HG03342 (cell line): ENCODE measurements around the gene RAB31.
"Not testable (repeated sequence)": the region's sequence is repeated elsewhere in the genome, so short reads cannot be mapped to it uniquely, and the experiment has no call there.

ENCODE experiments used
- ATAC-seq: cut with Tn5 transposase; IDR thresholded peaks from one replicate; pipeline ENCODE4 v1.9.1; 2021; ENCODE audit warnings: mild to moderate bottlenecking, moderate library complexity; ENCODE audit not compliant: unreplicated experiment

The RAB31 gene, protein sequence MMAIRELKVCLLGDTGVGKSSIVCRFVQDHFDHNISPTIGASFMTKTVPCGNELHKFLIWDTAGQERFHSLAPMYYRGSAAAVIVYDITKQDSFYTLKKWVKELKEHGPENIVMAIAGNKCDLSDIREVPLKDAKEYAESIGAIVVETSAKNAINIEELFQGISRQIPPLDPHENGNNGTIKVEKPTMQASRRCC

DNA sequence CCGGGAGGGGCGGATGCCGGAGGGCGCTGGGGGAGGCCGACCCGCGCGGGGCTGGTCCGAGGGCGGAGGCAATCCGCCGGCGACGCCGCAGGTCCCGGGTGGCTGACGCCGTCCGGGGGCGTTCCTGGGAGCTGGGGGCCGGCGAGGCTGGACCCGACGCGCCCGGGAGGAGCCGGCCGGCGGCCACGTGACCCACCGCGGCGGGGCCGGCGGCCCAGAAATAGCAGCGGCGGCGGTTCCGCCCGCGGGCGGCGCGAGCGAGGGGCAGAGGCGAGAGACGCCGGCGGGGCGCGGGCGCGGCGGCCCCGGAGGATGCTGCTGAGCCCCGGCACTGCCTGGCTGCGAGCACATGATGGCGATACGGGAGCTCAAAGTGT is at the start of gene RAB31:
RAB31 (plus strand) TSS at position 245 of the 377 bp plus-strand sequence; CDS start at position 350, 105 bp downstream.
- ATAC-seq = peak; percentile 35

DNA sequence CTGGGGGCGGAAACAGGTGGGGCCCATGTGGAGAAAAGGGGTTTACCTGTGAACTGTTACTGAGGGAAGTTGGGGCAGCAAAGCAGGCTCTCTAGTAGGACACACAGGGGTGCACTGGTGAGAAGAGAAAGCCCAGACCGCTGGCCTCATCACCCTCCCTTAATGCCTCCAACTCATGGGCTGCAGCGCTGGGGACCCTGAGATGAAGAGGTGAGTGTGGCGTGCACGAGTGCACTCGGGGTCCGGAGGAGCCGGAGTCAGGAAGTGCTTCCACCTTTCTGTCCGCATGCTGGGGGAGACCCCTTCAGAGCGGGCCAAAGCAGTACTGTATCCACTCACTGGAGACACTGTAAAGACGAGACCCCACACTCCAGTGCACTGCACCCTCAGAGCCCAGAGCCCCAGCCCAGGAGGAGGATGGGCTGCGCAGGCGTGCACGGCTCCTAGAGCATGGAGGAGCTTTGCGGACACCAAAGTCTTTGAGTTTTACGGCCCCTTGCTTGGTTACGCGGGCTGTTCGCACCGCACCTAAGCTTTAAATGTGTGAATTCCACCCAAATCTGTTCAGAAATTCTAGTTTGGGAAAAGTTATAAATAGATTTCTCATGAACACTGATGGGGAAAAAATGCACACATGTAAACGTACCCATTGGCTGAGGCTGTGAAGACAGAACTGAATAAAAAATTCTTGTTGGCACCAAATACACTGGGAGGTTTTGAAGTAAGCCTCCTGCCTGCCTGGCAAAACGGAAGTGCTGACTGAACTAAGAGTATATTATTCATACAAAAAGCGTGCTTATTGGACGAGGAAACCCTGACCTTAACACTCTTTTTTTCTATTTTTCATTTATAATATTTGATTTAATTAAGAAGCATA is 48.4 kb upstream of the RAB31 start:
- ATAC-seq = no peak

DNA sequence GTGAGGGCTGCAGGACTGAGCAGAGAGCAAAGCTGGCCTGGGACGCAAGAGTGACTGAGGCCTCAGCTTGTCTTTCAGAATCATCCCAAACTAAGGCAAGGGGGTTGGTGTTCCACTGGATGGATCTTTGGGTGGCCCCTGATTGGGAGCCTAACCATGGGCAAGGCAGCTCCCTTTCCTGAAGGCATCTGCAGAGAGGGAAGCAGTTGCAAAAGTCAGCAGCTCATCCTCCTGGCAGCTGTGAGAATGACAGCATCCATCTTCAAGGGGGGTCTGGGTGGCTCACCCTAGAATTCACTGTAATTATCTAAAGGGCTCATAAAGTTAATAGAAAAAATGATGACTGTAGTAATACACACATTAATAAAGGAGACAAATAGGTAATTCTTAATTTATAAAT is 46.5 kb upstream of the RAB31 start:
- no peak for ATAC-seq

DNA sequence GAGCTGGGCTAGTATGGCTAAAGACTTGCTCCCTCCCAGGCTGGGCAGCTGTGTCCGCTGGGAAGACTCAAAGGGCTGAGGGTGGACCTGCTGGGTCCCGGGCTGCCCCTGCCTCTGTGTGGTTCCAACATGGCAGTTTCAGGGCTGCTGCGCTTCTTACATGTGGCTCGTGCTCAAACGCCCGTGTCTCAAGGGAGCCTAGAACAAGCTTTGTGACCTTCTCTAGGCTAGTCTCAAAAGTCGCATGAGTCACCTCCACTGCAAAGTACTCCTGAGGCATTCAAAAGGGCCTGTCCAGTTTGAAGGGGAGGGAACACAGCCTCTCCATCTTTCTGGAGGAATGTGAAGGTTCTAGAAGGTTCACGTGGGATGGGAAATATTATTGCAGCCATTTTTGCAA is 44.7 kb upstream of the RAB31 start:
- no peak for ATAC-seq

DNA sequence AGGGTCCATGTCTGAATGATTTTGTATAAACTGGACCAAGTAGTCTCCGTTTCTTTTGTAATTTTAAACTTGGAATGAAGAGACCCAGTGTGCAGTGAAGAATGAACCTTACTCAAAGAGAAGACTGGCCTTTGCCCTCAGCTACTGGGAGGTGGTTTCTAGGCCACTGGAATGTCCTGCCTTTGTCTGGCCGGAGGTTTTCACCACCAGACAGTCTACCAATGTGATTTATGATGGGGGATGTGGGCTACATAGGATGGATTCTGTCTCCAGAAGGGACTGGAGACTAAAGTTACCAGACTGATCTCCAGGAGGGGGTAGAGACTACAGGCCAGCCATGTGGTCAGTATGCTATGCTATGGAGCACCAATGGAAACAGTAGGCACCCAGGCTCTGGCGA is 42.8 kb upstream of the RAB31 start:
- no peak for ATAC-seq

DNA sequence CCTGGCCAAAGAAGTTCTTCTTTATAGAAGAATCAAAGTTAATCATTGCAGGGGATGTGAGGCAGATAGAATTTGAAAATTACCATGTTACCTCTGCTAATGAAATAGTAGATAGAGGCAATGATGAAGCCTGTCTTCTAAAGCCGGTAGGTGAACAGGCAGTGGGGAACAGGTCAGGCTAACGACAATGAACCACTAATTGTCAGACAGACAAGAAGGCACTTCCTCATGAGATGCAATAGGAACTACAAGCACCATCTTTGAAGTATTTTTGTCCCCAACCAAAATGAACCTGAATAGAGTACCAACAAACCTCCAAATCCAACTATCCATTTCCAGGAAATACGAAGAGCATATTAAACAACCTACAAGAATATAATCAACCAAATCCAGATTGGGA is 41.6 kb upstream of the RAB31 start:
- no peak for ATAC-seq

DNA sequence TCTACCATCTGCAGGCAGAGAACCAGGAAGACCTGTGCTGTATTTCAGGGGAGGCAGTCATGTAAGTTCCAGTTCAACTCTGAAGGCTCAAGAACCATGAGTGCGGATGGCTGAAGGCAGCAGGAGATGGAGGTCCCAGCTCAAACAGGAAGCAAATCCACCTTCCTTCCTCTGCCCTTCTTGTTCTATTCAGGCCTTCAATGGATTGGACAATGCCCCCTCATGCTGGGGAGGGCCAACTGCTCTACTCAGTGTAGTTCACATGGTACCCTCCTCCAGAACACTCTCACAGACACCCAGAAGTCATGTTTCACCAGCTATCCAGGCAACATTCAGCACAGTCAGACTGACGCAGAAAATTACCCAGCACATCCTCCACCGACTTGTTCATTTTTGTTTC is 39.1 kb upstream of the RAB31 start:
- no peak for ATAC-seq

DNA sequence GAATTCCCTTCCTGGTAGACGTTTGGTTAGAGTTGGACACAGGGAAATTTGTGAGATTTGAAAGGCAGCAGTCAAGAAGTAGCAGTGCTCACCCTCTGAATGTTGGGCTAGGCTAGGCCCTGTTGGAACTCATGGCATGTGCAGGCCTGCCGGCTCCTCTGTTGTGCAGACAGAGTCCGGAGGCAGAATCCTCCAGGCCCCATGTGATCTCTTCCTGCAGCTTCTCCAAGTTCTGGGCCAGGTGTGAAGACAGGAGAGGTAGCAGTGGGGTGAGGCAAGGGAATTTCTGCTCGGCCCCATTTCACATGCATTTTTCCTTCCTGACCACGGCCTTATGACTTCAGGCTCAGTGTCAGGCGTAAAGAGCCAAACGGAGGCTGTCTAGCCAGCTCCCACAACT is 36.9 kb upstream of the RAB31 start:
- no peak for ATAC-seq

DNA sequence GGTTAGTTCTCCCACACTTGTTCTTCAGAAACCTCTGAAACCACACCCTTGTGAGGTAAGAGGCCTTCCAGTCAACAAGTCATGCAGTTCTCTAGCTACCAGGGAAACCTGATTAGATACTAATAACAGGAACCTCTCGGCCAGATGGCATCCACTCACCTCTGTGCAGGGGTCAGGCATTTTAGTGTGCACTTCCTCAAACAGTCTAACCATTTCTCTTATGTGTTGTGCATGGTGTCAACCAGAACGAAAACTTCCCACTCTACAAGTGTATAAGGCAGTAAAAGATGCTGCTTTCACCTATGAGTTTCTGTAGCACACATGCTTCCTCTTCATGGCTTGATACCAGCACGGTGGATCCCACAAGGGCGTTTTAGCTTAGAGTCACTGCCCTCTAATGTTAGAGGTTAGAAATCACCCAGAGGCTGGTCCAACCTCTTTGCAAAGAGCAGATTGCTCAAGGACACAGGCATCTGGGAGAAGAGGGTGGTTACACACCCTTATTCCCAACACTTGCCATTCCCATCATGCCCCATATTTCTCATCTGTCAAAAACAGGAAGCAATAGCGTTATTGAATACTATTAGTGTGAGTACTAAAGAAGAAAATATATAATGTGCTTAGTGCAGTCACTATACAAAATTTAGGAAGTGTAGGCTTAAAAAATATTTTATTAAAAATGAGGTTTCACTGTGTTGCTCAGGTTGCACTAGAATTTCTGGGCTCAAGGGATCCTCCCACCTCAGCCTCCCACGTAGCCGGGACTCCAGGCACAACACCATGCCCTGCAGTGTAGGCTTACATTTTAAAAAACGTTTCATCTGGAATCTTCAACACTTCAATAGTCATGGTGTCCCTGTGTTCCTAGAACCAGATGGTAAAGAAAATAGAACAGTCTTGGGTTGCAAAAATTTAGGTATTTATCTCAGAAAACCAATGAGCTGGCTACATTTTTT is 34.5 kb upstream of the RAB31 start:
- peak; percentile 97 for ATAC-seq

DNA sequence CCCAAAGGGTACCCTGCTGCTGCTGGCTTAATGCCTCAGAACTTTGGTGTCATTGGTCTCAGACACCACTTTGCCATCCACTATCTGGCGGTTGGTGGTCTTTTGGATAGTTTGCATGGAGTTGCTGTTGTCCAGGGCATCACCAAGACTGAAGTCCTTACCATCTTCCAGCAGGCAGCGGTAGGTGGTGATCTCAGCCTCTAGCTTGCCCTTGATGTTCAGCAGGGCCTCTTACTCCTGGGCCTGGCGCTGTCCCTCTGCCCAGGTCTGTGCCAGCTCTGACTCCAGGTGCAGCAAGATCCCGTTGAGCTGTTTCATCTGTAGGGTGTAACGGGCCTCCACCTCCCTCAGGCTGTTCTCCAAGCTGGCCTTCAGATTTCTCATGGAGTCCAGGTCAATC is 29.9 kb upstream of the RAB31 start:
- not testable (repeated sequence) for ATAC-seq

DNA sequence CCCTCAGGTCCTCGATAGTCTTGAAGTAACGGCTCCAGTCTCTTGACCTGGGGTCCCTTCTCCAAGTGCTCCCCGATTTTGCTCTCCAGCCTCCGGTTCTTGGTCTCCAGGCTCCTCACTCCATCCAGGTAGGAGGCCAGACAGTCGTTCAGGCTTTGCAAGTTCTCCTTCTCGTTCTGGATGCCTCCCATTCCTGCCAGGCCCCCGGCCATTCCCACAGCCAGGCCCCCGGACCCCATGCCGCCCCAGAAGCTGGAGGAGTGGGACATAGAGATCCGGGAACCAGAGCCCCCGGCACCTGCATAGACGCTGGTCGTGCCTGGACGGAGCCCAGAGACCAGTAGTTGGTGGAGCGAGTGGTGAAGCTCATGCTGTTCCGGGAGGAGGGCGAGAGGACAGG is 29.0 kb upstream of the RAB31 start:
- no peak for ATAC-seq

DNA sequence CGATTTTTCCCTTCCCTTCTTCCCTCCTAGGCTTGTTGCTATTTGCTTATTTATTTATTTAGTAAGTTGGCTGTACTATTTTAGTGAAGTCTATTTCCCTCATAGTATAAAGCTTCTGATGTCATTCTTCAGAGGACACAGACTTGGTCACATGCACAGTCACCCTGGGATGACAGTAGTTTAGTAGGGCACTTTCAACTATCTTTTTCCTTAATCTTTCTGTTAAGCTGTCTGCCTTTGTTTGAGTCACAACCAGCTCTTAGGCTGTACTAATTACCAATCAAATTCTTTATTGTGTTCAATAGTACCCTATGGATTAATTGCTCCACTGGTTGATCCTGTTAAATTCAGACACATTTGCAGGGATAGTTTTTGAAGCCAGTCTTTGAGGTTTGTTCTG is 26.9 kb upstream of the RAB31 start:
- no peak for ATAC-seq

DNA sequence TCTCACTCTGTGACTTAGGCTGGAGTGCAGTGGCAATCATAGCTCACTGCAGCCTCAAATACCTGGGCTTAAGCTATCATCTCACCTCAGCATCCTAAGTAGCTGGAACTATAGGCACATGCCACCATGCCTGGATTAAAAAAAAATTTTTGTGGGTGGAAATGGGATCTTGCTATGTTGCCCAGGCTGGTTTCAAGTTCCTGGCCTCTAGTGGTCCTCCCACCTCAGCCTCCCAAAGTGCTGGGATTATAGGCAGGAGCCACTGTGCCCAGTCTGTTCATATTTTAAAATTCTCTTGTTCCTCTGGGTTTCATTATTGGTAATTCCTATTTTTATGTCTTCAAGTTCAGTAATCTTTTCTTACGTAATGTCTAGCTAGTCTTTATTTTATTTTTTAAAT is 25.5 kb upstream of the RAB31 start:
- no peak for ATAC-seq

DNA sequence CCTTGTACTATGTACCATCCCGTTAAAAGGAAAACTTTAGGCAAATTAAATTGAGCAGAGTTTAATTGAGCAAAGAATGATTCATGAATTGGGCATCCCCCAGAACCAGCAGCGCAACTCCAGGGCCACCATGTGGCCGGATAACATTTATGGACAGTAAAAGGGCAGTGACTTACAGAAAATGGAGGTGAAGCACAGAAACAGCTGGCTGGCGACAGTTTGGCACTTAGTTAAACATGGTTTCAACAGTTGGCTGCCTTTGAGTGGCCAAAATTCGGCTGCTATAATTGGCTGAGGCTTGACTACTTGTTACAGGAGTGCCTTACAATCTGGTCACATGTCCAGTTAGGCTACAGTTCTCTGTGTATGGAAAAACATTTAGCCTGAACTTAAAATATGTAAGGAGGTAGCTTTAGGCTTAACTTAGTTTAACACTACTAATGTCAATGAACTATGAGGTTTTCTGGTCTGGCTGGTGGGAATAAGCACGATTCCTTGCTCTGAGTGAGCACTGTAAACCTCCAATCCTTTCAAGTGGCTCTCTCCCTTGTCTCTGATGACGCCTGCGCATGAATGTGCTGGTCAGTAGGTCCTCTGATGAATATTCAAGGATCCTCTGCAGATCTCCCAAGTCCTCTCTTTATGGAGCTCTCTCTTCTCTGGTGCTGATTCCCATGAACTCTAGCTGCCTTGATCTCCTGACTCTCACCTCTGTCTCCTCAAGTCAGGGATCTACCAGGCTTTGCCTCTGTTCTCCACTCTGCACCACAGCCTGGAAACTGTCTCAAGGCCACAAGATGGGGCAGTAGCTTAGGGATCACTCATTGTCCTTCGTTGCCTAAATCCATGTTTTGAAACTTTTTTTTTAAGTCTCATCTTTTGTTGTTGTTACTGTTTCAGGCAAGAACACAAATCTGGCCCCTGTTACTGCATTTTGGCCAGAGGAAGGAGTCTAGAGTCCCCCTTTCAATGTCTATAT is 24.4 kb upstream of the RAB31 start:
- ATAC-seq = no peak

DNA sequence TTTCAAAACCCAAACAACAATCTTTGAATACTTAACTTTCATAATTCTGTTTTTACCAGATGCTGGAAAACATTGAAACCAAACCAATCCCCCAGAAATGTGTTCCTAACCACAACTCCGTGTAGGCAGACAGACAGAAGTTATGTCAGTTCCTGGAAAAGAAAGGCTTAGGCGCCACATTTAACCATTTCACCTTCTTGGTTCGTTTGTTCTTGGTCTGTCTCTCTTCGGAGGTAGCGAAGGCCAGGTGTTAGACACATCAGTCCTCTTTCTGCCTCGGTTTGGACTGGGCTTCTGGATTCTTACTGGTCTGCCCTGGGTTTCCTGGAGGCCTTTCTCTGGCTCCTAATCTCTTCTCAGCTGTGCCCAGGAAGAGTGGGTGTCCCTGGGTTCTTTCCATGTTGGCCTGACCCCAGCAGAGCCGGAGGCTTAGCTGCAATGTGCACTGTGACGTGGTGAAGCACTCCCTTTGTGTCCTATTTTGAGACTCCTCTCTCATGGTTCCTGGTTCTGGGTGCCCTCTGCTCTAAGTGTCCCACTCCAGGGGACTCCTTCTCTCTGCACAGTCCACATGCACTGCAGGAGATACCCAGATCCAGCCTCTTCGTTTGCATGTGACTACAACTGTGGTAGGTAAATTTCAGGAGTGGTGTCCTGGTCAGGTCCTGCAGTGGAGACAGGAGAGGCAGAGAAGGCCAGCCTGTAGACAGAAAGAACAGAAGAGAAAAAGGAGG is 23.1 kb upstream of the RAB31 start:
- no peak for ATAC-seq

DNA sequence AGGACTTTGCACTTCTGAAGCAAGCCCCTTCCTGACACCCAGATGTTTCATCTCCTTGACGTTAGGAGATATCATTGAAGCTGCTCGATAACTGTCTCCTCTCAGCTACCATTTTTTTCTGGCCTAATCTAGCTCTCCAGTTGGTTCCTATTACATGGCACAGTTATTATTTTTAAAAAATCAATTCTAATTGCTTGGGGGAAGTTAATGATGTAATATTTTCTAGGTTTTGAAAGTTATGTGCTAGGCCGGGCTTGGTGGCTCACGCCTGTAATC is 22.5 kb upstream of the RAB31 start:
- no peak for ATAC-seq

DNA sequence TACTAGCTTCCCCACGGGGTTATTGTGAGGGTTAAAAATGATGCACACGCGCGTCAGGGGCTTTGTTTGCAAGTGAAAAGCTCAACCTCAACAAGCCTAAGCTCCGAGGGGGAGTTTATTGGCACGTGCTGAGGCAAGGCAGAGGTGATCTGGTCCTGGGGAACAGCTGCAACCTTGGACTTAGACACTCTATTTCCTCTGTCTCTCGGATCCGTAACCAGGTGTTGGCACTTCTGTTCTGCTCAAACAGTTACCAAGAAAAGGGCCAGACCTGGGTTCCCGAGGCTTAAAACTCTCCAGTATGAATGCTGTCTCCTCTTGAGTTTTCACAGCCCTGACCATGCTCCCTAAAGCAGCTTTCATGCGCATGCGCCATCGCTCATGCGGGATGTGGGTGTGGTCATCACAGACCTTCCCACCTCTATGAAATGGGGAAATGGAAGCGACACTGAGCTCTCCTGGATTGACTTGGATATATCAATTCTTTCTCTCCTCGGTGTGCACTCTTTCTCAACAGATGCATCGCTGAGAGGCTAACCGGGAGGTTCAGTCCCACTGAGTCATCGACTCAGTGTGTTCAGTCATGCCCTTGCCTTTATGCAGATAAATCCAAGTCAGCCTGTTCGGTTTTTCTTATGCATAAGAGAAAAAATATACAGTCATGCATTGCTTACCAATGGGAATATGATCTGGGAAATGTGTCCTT is 19.9 kb upstream of the RAB31 start:
- ATAC-seq = no peak

DNA sequence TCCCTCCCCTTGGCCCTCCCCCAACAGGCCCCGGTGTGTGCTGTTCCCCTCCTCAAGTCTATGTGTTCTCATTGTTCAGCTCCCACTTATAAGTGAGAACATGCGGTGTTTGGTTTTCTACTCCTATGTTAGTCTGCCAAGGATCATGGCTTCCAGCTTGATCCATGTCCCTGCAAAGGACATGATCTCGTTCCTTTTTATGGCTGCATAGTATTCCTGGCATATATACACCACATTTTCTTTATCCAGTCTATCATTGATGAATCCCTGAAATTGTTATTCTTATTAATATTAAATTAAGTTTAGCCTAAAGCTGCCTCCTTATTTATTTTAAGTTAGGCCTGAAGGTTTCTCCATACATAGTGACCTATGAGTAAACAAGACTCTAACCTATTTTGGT is 18.8 kb upstream of the RAB31 start:
- ATAC-seq = no peak
